DOHH2 (cell line): Measurements from ENCODE around the gene ENTPD3.

Experiments
- H3F3A ChIP-seq: fragments of 200-600 bp; sonication (generic), shearing (Covaris generic); 2 replicates; pipeline ENCODE4 v1.6.0; 2016; ENCODE audit warnings: antibody characterized with exemption, mild to moderate bottlenecking; ENCODE audit not compliant: control insufficient read depth, insufficient read depth
- H3K27ac ChIP-seq: fragments of 200-600 bp; sonication (generic); 2 replicates; pipeline ENCODE4 v1.5.1; 2014; ENCODE audit warnings: low read depth, mild to moderate bottlenecking, low read length, moderate library complexity
- H3K27me3 ChIP-seq: fragments of 200-600 bp; sonication (generic); 2 replicates; pipeline ENCODE4 v1.6.1; 2014; ENCODE audit warnings: mild to moderate bottlenecking, low read length, mixed read lengths; ENCODE audit not compliant: control insufficient read depth
- H3K36me3 ChIP-seq: fragments of 200-600 bp; sonication (generic); 2 replicates; pipeline ENCODE4 v1.6.1; 2014; ENCODE audit warnings: mild to moderate bottlenecking, low read length, moderate library complexity, mixed read lengths; ENCODE audit not compliant: control insufficient read depth
- H3K4me1 ChIP-seq: fragments of 200-600 bp; sonication (generic); 2 replicates; pipeline ENCODE4 v1.6.1; 2014; ENCODE audit warnings: mild to moderate bottlenecking, low read length, mixed read lengths; ENCODE audit not compliant: control insufficient read depth
- H3K4me2 ChIP-seq: fragments of 200-600 bp; sonication (generic); 2 replicates; pipeline ENCODE4 v1.6.0; 2014; ENCODE audit warnings: mild to moderate bottlenecking, low read length, moderate library complexity
- H3K4me3 ChIP-seq: fragments of 200-600 bp; sonication (generic); 2 replicates; pipeline ENCODE4 v1.5.1; 2014; ENCODE audit warnings: mild to moderate bottlenecking, low read length, mixed read lengths
- H3K79me2 ChIP-seq: fragments of 200-600 bp; sonication (generic); 2 replicates; pipeline ENCODE4 v1.6.1; 2014; ENCODE audit warnings: mild to moderate bottlenecking, low read length, mixed read lengths; ENCODE audit not compliant: control insufficient read depth
- H3K9me2 ChIP-seq: fragments of 200-600 bp; sonication (generic); replicated peaks from 2 replicates; pipeline ENCODE4 v1.6.1; 2014; ENCODE audit warnings: mild to moderate bottlenecking, low read length, mixed read lengths; ENCODE audit not compliant: control insufficient read depth
- H3K9me3 ChIP-seq: fragments of 200-600 bp; sonication (generic); 2 replicates; pipeline ENCODE4 v1.6.1; 2014; ENCODE audit warnings: antibody characterized with exemption, low read length, mixed read lengths; ENCODE audit not compliant: control insufficient read depth, insufficient read depth
- H4K20me1 ChIP-seq: fragments of 200-600 bp; sonication (generic); 2 replicates; pipeline ENCODE4 v1.6.0; 2014; ENCODE audit warnings: low read depth, mild to moderate bottlenecking, antibody characterized with exemption, low read length, moderate library complexity; ENCODE audit not compliant: control insufficient read depth, insufficient read depth
- CTCF ChIP-seq: fragments of 200-600 bp; sonication (generic); IDR thresholded peaks from one replicate; pipeline ENCODE4 v1.5.1; 2014; ENCODE audit warnings: antibody characterized with exemption, mild to moderate bottlenecking, low read depth, low read length; ENCODE audit not compliant: poor library complexity, severe bottlenecking
- EZH2phosphoT487 ChIP-seq: fragments of 200-600 bp; sonication (generic); IDR thresholded peaks from 2 replicates; pipeline ENCODE4 v1.6.1; 2017; ENCODE audit warnings: borderline replicate concordance, mild to moderate bottlenecking, antibody characterized with exemption, low read length, moderate library complexity, mixed read lengths

Gene ENTPD3

GRCh38 chr3:40432793-40433192, 45.8 kb downstream of the ENTPD3 start:
- TF ChIP-seq CTCF (no peak), EZH2phosphoT487 (no peak)

GRCh38 chr3:40437889-40438288, 50.9 kb downstream of the ENTPD3 start:
- H4K20me1 ChIP-seq, result no peaks in the 10 kb centered on the region

More at GRCh38 chr3:40432793-40433192, 45.8 kb downstream of the ENTPD3 start:
- Histone ChIP-seq H3K27ac (no peak overlapping the region), H3K9me3 (no peaks in the 10 kb centered on the region), H3K79me2 (no peaks in the 10 kb centered on the region), H3F3A (no peaks in the 10 kb centered on the region), H3K9me2 (no peaks in the 10 kb centered on the region), H3K4me2 (no peak overlapping the region), H3K27me3 (peaks cover 10% of the 10 kb centered on the region; the same call in 1 of the 2 replicates), H4K20me1 (no peaks in the 10 kb centered on the region), H3K4me1 (no peaks in the 10 kb centered on the region), H3K36me3 (no peaks in the 10 kb centered on the region), H3K4me3 (no peak overlapping the region)

GRCh38 chr3:40445062-40445461, 58.1 kb downstream of the ENTPD3 start:
- Histone ChIP-seq H3K9me3 (no peaks in the 10 kb centered on the region), H4K20me1 (no peaks in the 10 kb centered on the region), H3K9me2 (no peaks in the 10 kb centered on the region), H3F3A (no peaks in the 10 kb centered on the region), H3K27me3 (no peaks in the 10 kb centered on the region), H3K4me2 (no peak overlapping the region), H3K27ac (no peak overlapping the region), H3K4me3 (no peak overlapping the region), H3K4me1 (no peaks in the 10 kb centered on the region), H3K36me3 (no peaks in the 10 kb centered on the region), H3K79me2 (no peaks in the 10 kb centered on the region)
- TF ChIP-seq EZH2phosphoT487 (no peak), CTCF (no peak)

More at GRCh38 chr3:40437889-40438288, 50.9 kb downstream of the ENTPD3 start:
- Histone ChIP-seq H3K9me3 (no peaks in the 10 kb centered on the region), H3K27ac (no peak overlapping the region), H3K79me2 (no peaks in the 10 kb centered on the region), H3K4me1 (no peaks in the 10 kb centered on the region), H3F3A (no peaks in the 10 kb centered on the region), H3K4me2 (no peak overlapping the region), H3K27me3 (no peaks in the 10 kb centered on the region), H3K9me2 (no peaks in the 10 kb centered on the region), H3K36me3 (no peaks in the 10 kb centered on the region), H3K4me3 (no peak overlapping the region)
- TF ChIP-seq CTCF (no peak), EZH2phosphoT487 (no peak)

GRCh38 chr3:40445880-40446279, 58.9 kb downstream of the ENTPD3 start:
- Histone ChIP-seq H4K20me1 (no peaks in the 10 kb centered on the region), H3K36me3 (no peaks in the 10 kb centered on the region), H3K9me3 (no peaks in the 10 kb centered on the region), H3K27me3 (no peaks in the 10 kb centered on the region), H3K79me2 (no peaks in the 10 kb centered on the region), H3K4me2 (no peak overlapping the region), H3K9me2 (no peaks in the 10 kb centered on the region), H3F3A (no peaks in the 10 kb centered on the region), H3K4me1 (no peaks in the 10 kb centered on the region), H3K27ac (no peak overlapping the region), H3K4me3 (no peak overlapping the region)
- TF ChIP-seq EZH2phosphoT487, result no peak
- no peak for TF ChIP-seq CTCF
